GM21526 (cell line): ENCODE measurements around the gene PLEKHB2.
"Not testable (repeated sequence)": the region's sequence is repeated elsewhere in the genome, so short reads cannot be mapped to it uniquely, and the experiment has no call there.

Experiments
- ATAC-seq: cut with Tn5 transposase; IDR thresholded peaks from one replicate; pipeline ENCODE4 v1.9.1; 2021; ENCODE audit warnings: moderate library complexity; ENCODE audit not compliant: unreplicated experiment, low FRiP score

The PLEKHB2 gene

GRCh38 chr2:131196186-131196585, 91.0 kb downstream of the PLEKHB2 start:
- not testable (repeated sequence) for ATAC-seq
